ENCODE data around the gene MFAP3. TPM values are rescaled to one million over a fixed set of nuclear protein-coding genes. Genes with fewer than 3 reads are reported as not detected.

Gene MFAP3
- total RNA-seq, 1 donor from 2014 or later, result 39.0 TPM

GRCh38 chr5:154000703-154001102 lies 38.1 kb upstream of the MFAP3 start:
- H3K4me1 Mint-ChIP-seq, result no peaks in the 10 kb centered on the region
- H3K27me3 Mint-ChIP-seq (ENCODE audit: low read depth), result no peaks in the 10 kb centered on the region
- no peak overlapping the region for H3K27ac Mint-ChIP-seq (ENCODE audit: unreplicated experiment)
- peaks cover 4% of the 10 kb centered on the region for H3K9me3 Mint-ChIP-seq
- TF ChIP-seq CTCF (conservative IDR thresholded peaks at IDR 0.05), result no peak
- peaks cover 17% of the 10 kb centered on the region for H3K36me3 Mint-ChIP-seq (ENCODE audit: low read depth)
- no peak overlapping the region for H3K4me3 Mint-ChIP-seq
- DNase-seq (ENCODE audit: low read depth, low spot score), result no peak

- no peak overlapping the region for H3K4me3 Mint-ChIP-seq
- no peaks in the 10 kb centered on the region for H3K27me3 Mint-ChIP-seq (ENCODE audit: low read depth)
- peaks cover 11% of the 10 kb centered on the region for H3K36me3 Mint-ChIP-seq (ENCODE audit: low read depth)
- no peak for DNase-seq (ENCODE audit: low read depth, low spot score)
- no peaks in the 10 kb centered on the region for H3K4me1 Mint-ChIP-seq
- H3K9me3 Mint-ChIP-seq, result peaks cover 4% of the 10 kb centered on the region
- no peak for TF ChIP-seq CTCF (conservative IDR thresholded peaks at IDR 0.05)
- H3K27ac Mint-ChIP-seq (ENCODE audit: unreplicated experiment), result no peak overlapping the region
Measured at GRCh38 chr5:154002093-154002492, 36.7 kb upstream of the MFAP3 start.

- no peak for TF ChIP-seq CTCF (conservative IDR thresholded peaks at IDR 0.05)
- Mint-ChIP-seq H3K4me3 (no peak overlapping the region), H3K27me3 (ENCODE audit: low read depth) (no peaks in the 10 kb centered on the region), H3K27ac (ENCODE audit: unreplicated experiment) (no peak overlapping the region), H3K36me3 (ENCODE audit: low read depth) (peaks cover 7% of the 10 kb centered on the region), H3K4me1 (no peaks in the 10 kb centered on the region), H3K9me3 (peaks cover 4% of the 10 kb centered on the region)
- DNase-seq (ENCODE audit: low read depth, low spot score), result no peak
Measured at GRCh38 chr5:154002511-154003020, 36.2 kb upstream of the MFAP3 start.

- Mint-ChIP-seq H3K4me1 (no peaks in the 10 kb centered on the region), H3K4me3 (no peak overlapping the region), H3K36me3 (ENCODE audit: low read depth) (no peaks in the 10 kb centered on the region), H3K9me3 (no peaks in the 10 kb centered on the region), H3K27ac (ENCODE audit: unreplicated experiment) (no peak overlapping the region), H3K27me3 (ENCODE audit: low read depth) (no peaks in the 10 kb centered on the region)
- no peak for TF ChIP-seq CTCF (conservative IDR thresholded peaks at IDR 0.05)
- DNase-seq (ENCODE audit: low read depth, low spot score), result no peak
Measured at GRCh38 chr5:154005648-154006047, 33.1 kb upstream of the MFAP3 start.

- Mint-ChIP-seq H3K4me1 (no peaks in the 10 kb centered on the region), H3K9me3 (no peaks in the 10 kb centered on the region), H3K27me3 (ENCODE audit: low read depth) (no peaks in the 10 kb centered on the region), H3K27ac (ENCODE audit: unreplicated experiment) (no peak overlapping the region), H3K4me3 (no peak overlapping the region), H3K36me3 (ENCODE audit: low read depth) (peaks cover 4% of the 10 kb centered on the region)
- DNase-seq (ENCODE audit: low read depth, low spot score), result no peak
- no peak for TF ChIP-seq CTCF (conservative IDR thresholded peaks at IDR 0.05)
Measured at GRCh38 chr5:154010660-154011059, 28.1 kb upstream of the MFAP3 start.
